Activated naive CD8-positive, alpha-beta T cell treated with anti-CD3 and anti-CD28 coated beads, Interleukin-2, amount 50 U/mL, for 24 hours (primary cell): ENCODE measurements around the gene NPIPA2.
"Not testable (repeated sequence)": the region's sequence is repeated elsewhere in the genome, so short reads cannot be mapped to it uniquely, and the experiment has no call there.

ENCODE experiments used
- ATAC-seq: fragments of 150-1000 bp; cut with Tn5 transposase; one replicate; pipeline ENCODE4 v1.10.0; 2021
- DNase-seq: peaks from one replicate; pipeline ENCODE4 v3.0.0; 2021
- H3K27ac Mint-ChIP-seq: one replicate; pipeline ENCODE4 v1.8.0; 2021; ENCODE audit warnings: mild to moderate bottlenecking, mixed read lengths
- H3K27me3 Mint-ChIP-seq: one replicate; pipeline ENCODE4 v1.8.0; 2021; ENCODE audit warnings: mixed read lengths
- H3K36me3 Mint-ChIP-seq: one replicate; pipeline ENCODE4 v1.8.0; 2021; ENCODE audit warnings: low read depth, mixed read lengths
- H3K4me1 Mint-ChIP-seq: one replicate; pipeline ENCODE4 v1.8.0; 2021; ENCODE audit warnings: mixed read lengths
- H3K4me3 Mint-ChIP-seq: one replicate; pipeline ENCODE4 v1.8.0; 2021; ENCODE audit warnings: mild to moderate bottlenecking, moderate library complexity, mixed read lengths
- H3K9me3 Mint-ChIP-seq: one replicate; pipeline ENCODE4 v1.8.0; 2021; ENCODE audit warnings: mixed read lengths

NPIPA2 gene

GRCh38 chr16:14742273-14743128 lies at the start of gene NPIPA2:
Gene NPIPA2 (plus strand): TSS chr16:14742533. CDS start chr16:14748066, 5,533 bp downstream.
- H3K27ac Mint-ChIP-seq, H3K9me3 Mint-ChIP-seq, H3K4me1 Mint-ChIP-seq, DNase-seq, H3K4me3 Mint-ChIP-seq, H3K27me3 Mint-ChIP-seq, H3K36me3 Mint-ChIP-seq: not testable (repeated sequence)
- ATAC-seq, result peak; percentile 98

GRCh38 chr16:14694129-14694528 lies 48.2 kb upstream of the NPIPA2 start, which contains the start of gene PLA2G10:
Gene PLA2G10 (minus strand): TSS chr16:14694308. CDS start chr16:14694229, 79 bp downstream.
- H3K27ac Mint-ChIP-seq, ATAC-seq, H3K4me1 Mint-ChIP-seq, H3K4me3 Mint-ChIP-seq, H3K27me3 Mint-ChIP-seq, DNase-seq, H3K36me3 Mint-ChIP-seq, H3K9me3 Mint-ChIP-seq: not testable (repeated sequence)

GRCh38 chr16:14701859-14702258 lies 40.5 kb upstream of the NPIPA2 start:
- ATAC-seq, H3K36me3 Mint-ChIP-seq, H3K4me1 Mint-ChIP-seq, DNase-seq, H3K27ac Mint-ChIP-seq, H3K9me3 Mint-ChIP-seq, H3K4me3 Mint-ChIP-seq, H3K27me3 Mint-ChIP-seq: not testable (repeated sequence)

GRCh38 chr16:14702672-14703071 lies 39.7 kb upstream of the NPIPA2 start:
- not testable (repeated sequence) for H3K4me3 Mint-ChIP-seq, H3K4me1 Mint-ChIP-seq
- ATAC-seq, result peak; percentile 12

GRCh38 chr16:14703156-14704011 lies 38.9 kb upstream of the NPIPA2 start, which contains the start of gene NPIPA3:
Gene NPIPA3 (plus strand): TSS chr16:14703411. CDS start chr16:14708944, 5,533 bp downstream.
- not testable (repeated sequence) for DNase-seq, H3K4me1 Mint-ChIP-seq, H3K27ac Mint-ChIP-seq, H3K27me3 Mint-ChIP-seq, H3K36me3 Mint-ChIP-seq, H3K4me3 Mint-ChIP-seq, H3K9me3 Mint-ChIP-seq
- peak; percentile 99 for ATAC-seq

More at GRCh38 chr16:14702672-14703071, 39.7 kb upstream of the NPIPA2 start:
- not testable (repeated sequence) for H3K36me3 Mint-ChIP-seq, H3K27me3 Mint-ChIP-seq, H3K9me3 Mint-ChIP-seq, DNase-seq, H3K27ac Mint-ChIP-seq

- ATAC-seq, H3K4me3 Mint-ChIP-seq, H3K4me1 Mint-ChIP-seq, H3K27me3 Mint-ChIP-seq, H3K27ac Mint-ChIP-seq, H3K9me3 Mint-ChIP-seq, H3K36me3 Mint-ChIP-seq, DNase-seq: not testable (repeated sequence)
Observed at GRCh38 chr16:14733233-14733632, 9.1 kb upstream of the NPIPA2 start.

- H3K36me3 Mint-ChIP-seq, H3K4me3 Mint-ChIP-seq, ATAC-seq: not testable (repeated sequence)
Observed at GRCh38 chr16:14740832-14741385, 1.4 kb upstream of the NPIPA2 start.

GRCh38 chr16:14741794-14742193 lies 539 bp upstream of the NPIPA2 start:
- not testable (repeated sequence) for H3K36me3 Mint-ChIP-seq, H3K27me3 Mint-ChIP-seq, DNase-seq, H3K4me3 Mint-ChIP-seq, H3K4me1 Mint-ChIP-seq, H3K9me3 Mint-ChIP-seq, H3K27ac Mint-ChIP-seq
- ATAC-seq, result peak; percentile 7

More at GRCh38 chr16:14740832-14741385, 1.4 kb upstream of the NPIPA2 start:
- not testable (repeated sequence) for H3K4me1 Mint-ChIP-seq, DNase-seq, H3K27ac Mint-ChIP-seq, H3K27me3 Mint-ChIP-seq, H3K9me3 Mint-ChIP-seq

- H3K36me3 Mint-ChIP-seq, DNase-seq, ATAC-seq, H3K27me3 Mint-ChIP-seq, H3K4me3 Mint-ChIP-seq, H3K9me3 Mint-ChIP-seq, H3K27ac Mint-ChIP-seq, H3K4me1 Mint-ChIP-seq: not testable (repeated sequence)
Observed at GRCh38 chr16:14773654-14774053, 31.3 kb downstream of the NPIPA2 start.

- H3K4me3 Mint-ChIP-seq, H3K4me1 Mint-ChIP-seq, H3K27ac Mint-ChIP-seq, DNase-seq, ATAC-seq, H3K27me3 Mint-ChIP-seq, H3K36me3 Mint-ChIP-seq, H3K9me3 Mint-ChIP-seq: not testable (repeated sequence)
Observed at GRCh38 chr16:14775624-14776023, 33.3 kb downstream of the NPIPA2 start.

GRCh38 chr16:14776763-14777162 lies 34.4 kb downstream of the NPIPA2 start:
- DNase-seq, H3K27me3 Mint-ChIP-seq, H3K4me3 Mint-ChIP-seq, H3K9me3 Mint-ChIP-seq, ATAC-seq, H3K4me1 Mint-ChIP-seq, H3K36me3 Mint-ChIP-seq, H3K27ac Mint-ChIP-seq: not testable (repeated sequence)

- not testable (repeated sequence) for H3K9me3 Mint-ChIP-seq, DNase-seq, H3K4me1 Mint-ChIP-seq, H3K4me3 Mint-ChIP-seq, ATAC-seq, H3K36me3 Mint-ChIP-seq, H3K27ac Mint-ChIP-seq, H3K27me3 Mint-ChIP-seq
Observed at GRCh38 chr16:14779368-14779877, 37.1 kb downstream of the NPIPA2 start.

- H3K4me1 Mint-ChIP-seq, H3K27ac Mint-ChIP-seq, H3K36me3 Mint-ChIP-seq, DNase-seq, H3K9me3 Mint-ChIP-seq, ATAC-seq, H3K27me3 Mint-ChIP-seq, H3K4me3 Mint-ChIP-seq: not testable (repeated sequence)
Observed at GRCh38 chr16:14786180-14786579, 43.8 kb downstream of the NPIPA2 start.

GRCh38 chr16:14789577-14789976 lies 47.2 kb downstream of the NPIPA2 start:
- not testable (repeated sequence) for DNase-seq, H3K27ac Mint-ChIP-seq, H3K4me3 Mint-ChIP-seq, ATAC-seq, H3K9me3 Mint-ChIP-seq, H3K4me1 Mint-ChIP-seq, H3K36me3 Mint-ChIP-seq, H3K27me3 Mint-ChIP-seq
